ENCODE data around the gene TKTL1.
"Not testable (repeated sequence)": the region's sequence is repeated elsewhere in the genome, so short reads cannot be mapped to it uniquely, and the experiment has no call there.

Gene TKTL1

GRCh38 chrX:154334496-154334895 is 38.9 kb downstream of the TKTL1 start:
- no peak for TF ChIP-seq JUND (IDR thresholded peaks at IDR 0.05; ENCODE audit: low read depth)
- in situ Hi-C loops (cut with HindIII; ENCODE audit: low pct_unique_long_range_greater_than_20kb, low sequenced_read_pairs), result no loop called here
- DNase-seq (ENCODE audit: low read depth in 1 of 2, low spot score in 1 of 2), result no peak

- DNase-seq (ENCODE audit: low read depth in 1 of 2, low spot score in 1 of 2); in situ Hi-C loops (cut with HindIII; ENCODE audit: low pct_unique_long_range_greater_than_20kb, low sequenced_read_pairs): not testable (repeated sequence)
These were observed 46.1 kb downstream of the TKTL1 start for GRCh38 chrX:154341399-154342298.

- in situ Hi-C loops (cut with HindIII; ENCODE audit: low pct_unique_long_range_greater_than_20kb, low sequenced_read_pairs); DNase-seq (ENCODE audit: low read depth in 1 of 2, low spot score in 1 of 2): not testable (repeated sequence)
These were observed 47.5 kb downstream of the TKTL1 start for GRCh38 chrX:154343063-154343462.

GRCh38 chrX:154343620-154344019 is 48.0 kb downstream of the TKTL1 start:
- in situ Hi-C loops (cut with HindIII; ENCODE audit: low pct_unique_long_range_greater_than_20kb, low sequenced_read_pairs); DNase-seq (ENCODE audit: low read depth in 1 of 2, low spot score in 1 of 2): not testable (repeated sequence)

- no peak for DNase-seq (ENCODE audit: low read depth in 1 of 2, low spot score in 1 of 2)
- no peak for TF ChIP-seq JUND (IDR thresholded peaks at IDR 0.05; ENCODE audit: low read depth)
- in situ Hi-C loops (cut with HindIII; ENCODE audit: low pct_unique_long_range_greater_than_20kb, low sequenced_read_pairs), result no loop called here
These were observed 52.5 kb downstream of the TKTL1 start for GRCh38 chrX:154348114-154348531.

- DNase-seq (ENCODE audit: low read depth in 1 of 2, low spot score in 1 of 2), result no peak
- in situ Hi-C loops (cut with HindIII; ENCODE audit: low pct_unique_long_range_greater_than_20kb, low sequenced_read_pairs), result no loop called here
- no peak for TF ChIP-seq JUND (IDR thresholded peaks at IDR 0.05; ENCODE audit: low read depth)
These were observed 53.2 kb downstream of the TKTL1 start for GRCh38 chrX:154348646-154349358.

- TF ChIP-seq JUND (IDR thresholded peaks at IDR 0.05; ENCODE audit: low read depth), result no peak
- no peak for DNase-seq (ENCODE audit: low read depth in 1 of 2, low spot score in 1 of 2)
- in situ Hi-C loops (cut with HindIII; ENCODE audit: low pct_unique_long_range_greater_than_20kb, low sequenced_read_pairs), result no loop called here
These were observed 53.9 kb downstream of the TKTL1 start for GRCh38 chrX:154349359-154349935.

- in situ Hi-C loops (cut with HindIII; ENCODE audit: low pct_unique_long_range_greater_than_20kb, low sequenced_read_pairs), result no loop called here
- no peak for DNase-seq (ENCODE audit: low read depth in 1 of 2, low spot score in 1 of 2)
- TF ChIP-seq JUND (IDR thresholded peaks at IDR 0.05; ENCODE audit: low read depth), result no peak
These were observed 54.4 kb downstream of the TKTL1 start for GRCh38 chrX:154349979-154350378.

GRCh38 chrX:154350429-154351182 is 55.0 kb downstream of the TKTL1 start:
- TF ChIP-seq JUND (IDR thresholded peaks at IDR 0.05; ENCODE audit: low read depth), result no peak
- DNase-seq (ENCODE audit: low read depth in 1 of 2, low spot score in 1 of 2), result no peak
- in situ Hi-C loops (cut with HindIII; ENCODE audit: low pct_unique_long_range_greater_than_20kb, low sequenced_read_pairs), result no loop called here

- in situ Hi-C loops (cut with HindIII; ENCODE audit: low pct_unique_long_range_greater_than_20kb, low sequenced_read_pairs), result no loop called here
- no peak for TF ChIP-seq JUND (IDR thresholded peaks at IDR 0.05; ENCODE audit: low read depth)
- no peak for DNase-seq (ENCODE audit: low read depth in 1 of 2, low spot score in 1 of 2)
These were observed 55.8 kb downstream of the TKTL1 start for GRCh38 chrX:154351183-154352011.

- in situ Hi-C loops (cut with HindIII; ENCODE audit: low pct_unique_long_range_greater_than_20kb, low sequenced_read_pairs), result no loop called here
- no peak for DNase-seq (ENCODE audit: low read depth in 1 of 2, low spot score in 1 of 2)
- TF ChIP-seq JUND (IDR thresholded peaks at IDR 0.05; ENCODE audit: low read depth), result no peak
These were observed 56.4 kb downstream of the TKTL1 start for GRCh38 chrX:154352012-154352401.

GRCh38 chrX:154352466-154352865 is 56.9 kb downstream of the TKTL1 start:
- in situ Hi-C loops (cut with HindIII; ENCODE audit: low pct_unique_long_range_greater_than_20kb, low sequenced_read_pairs), result no loop called here
- TF ChIP-seq JUND (IDR thresholded peaks at IDR 0.05; ENCODE audit: low read depth), result no peak
- no peak for DNase-seq (ENCODE audit: low read depth in 1 of 2, low spot score in 1 of 2)
